GM19328 (cell line): Measurements from ENCODE around the gene SCAANT1.
A peak's percentile ranks its signal among the peaks of the same experiment; 100 is the strongest.

Experiments
- ATAC-seq: cut with Tn5 transposase; IDR thresholded peaks from one replicate; pipeline ENCODE4 v1.9.1; 2021; ENCODE audit warnings: mild to moderate bottlenecking, moderate library complexity; ENCODE audit not compliant: unreplicated experiment

Gene SCAANT1

DNA sequence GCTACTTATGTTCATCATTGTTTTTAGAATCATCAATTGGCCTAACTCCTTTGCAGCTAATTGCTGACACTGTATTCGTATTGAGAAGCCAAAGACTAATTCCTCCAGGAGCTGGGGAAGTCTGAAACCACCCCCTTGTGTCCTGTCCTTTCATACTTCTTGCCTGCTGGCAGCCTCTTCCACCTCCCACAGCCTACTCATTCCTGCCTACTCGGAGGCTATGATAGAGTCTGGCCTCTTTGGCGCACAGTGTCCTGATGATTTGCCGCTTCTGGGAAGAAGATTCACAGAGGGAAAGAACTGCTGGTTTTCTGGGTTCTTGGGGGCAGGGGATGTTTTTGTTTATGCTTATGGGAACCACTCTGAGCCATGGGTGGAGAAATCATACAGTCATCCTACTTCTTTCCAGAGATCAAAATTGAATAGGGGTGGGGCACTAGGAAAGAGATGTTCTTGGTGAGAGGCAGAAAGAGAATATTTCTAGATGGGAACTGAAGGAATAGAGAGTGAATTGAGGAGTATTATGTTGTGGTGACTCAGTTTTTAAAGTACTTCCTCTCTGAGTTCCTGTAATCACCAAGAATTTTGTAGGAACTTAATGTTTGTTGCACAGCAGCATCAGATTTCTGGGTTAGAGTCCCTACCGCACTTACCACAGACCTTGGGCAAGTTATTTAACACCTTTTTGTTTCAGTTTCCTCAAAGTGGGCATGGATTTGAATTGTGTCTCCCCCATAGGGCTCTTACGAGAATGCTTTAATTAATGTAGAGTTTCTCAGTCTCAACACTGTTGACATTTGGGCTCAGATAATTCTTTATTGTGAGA lies 22.1 kb upstream of the SCAANT1 start:
- no peak for ATAC-seq

GRCh38 chr3:63933459-63933858 lies 21.3 kb upstream of the SCAANT1 start:
- peak; percentile 51 for ATAC-seq

GRCh38 chr3:63932509-63933212 lies 20.5 kb upstream of the SCAANT1 start:
- no peak for ATAC-seq

DNA sequence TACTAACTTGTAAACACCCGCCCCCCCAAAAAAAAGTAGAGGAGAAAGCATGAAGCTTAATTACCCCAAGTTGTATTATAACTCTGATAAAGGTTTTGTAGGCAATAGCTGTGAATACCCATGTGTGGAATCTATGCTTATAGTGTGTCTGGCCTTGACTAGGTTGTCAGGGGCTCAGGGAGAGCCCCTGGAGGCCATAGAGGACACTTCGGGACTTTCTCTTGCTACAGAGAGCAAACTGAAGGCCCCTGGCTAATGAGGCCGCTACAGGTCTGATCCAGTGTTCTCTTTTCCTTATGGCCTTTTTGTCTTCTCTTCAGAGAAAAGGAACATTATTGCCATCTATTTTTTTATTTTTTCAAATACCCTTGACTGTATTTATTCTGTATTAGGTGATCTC lies 19.1 kb upstream of the SCAANT1 start:
- ATAC-seq: no peak

DNA sequence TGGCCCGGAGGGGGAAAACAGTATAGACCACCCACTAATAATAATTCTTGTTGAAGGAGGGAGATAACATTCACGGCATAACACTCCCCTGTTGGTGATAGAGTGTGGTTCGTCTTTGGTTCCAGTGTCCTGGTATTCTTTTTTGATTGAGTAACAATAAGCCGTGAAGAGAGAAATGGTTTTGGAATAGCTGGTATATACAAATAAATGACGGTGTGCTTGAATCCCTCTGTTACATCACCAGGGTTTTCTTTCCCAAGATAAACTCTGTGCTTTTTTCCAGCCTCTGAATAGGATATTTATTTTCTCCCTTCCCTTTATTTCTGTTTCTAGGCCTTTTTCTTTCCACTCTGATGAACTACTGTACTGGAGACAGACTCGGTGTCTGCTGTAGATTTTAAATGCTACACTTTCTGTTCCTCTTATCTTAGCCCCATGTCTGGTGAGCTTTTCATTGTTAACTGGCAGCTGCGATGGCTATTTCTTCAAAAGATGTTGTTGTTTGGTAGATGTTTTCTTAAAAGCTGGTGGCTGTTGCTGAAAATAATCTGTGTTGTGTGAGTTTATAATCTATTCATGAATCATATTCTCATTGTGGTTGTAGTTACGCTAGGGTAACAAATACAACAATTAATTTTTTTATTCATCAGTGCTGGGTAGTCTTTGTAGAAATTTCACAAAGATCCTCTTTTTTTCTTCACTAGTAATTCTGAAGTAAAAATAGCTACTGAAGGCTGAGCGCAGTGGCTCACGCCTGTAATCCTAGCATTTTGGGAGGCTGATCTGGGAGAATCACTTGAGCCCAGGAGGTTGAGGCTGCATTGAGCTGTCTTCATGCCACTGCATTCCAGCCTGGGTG lies 15.5 kb upstream of the SCAANT1 start:
- peak; percentile 86 for ATAC-seq

DNA sequence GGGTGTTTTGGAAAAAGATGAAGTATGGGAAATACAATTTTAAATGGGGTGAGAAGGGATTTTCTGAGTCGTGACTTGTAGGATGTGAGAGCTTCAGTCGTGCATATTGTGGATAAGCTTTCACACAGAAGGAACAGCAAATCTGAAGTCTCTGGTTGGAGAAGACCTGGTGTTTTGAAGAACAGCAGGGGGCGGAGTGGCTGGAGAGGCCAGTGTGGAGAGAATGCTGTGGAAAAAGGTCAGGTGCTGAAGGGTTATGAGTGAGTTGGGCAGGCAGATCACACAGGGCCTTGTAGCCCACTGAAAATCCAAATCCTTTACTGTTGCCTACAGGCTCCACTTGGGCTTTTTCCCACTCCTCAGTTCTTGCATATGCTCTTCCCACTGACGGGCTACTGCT lies 14.1 kb upstream of the SCAANT1 start:
- ATAC-seq: no peak

GRCh38 chr3:63922491-63923199 lies 10.5 kb upstream of the SCAANT1 start:
- ATAC-seq: no peak

DNA sequence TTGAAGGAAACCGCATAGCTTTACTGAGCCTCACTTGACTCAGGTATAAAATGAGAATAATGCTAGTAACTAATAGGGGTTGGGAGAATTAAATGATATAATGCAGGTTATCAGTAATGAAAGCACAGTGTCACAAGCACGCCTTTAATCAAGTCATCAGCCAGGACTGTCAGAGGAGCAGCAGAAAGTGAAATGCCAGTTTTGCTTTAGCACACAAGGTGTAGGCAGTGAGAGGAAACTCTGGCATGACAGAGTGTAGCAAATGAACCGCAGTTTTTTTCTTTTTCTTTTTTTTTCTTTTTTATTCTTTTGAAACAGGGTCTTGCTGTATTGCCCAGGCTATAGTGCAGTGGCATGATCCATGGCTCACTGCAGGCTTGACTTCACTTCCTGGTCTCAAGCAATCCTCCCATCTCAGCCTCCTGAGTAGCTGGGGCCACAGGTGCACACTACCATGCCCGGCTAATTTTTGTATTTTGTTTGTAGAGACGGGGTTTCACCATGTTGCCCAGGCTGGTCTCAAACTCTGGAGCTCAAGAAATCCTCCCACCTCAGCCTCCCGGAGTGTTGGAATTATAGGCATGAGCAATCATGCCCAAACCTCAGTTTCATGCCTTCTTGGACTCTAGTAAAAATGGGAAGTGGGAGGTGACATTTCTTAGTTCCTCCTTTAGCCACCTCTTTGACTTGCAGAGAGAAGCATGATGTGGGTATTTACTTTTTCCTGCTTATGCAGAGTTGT lies 9.7 kb upstream of the SCAANT1 start:
- ATAC-seq: peak; percentile 75

GRCh38 chr3:63920001-63920400 lies 7.8 kb upstream of the SCAANT1 start:
- ATAC-seq: no peak

DNA sequence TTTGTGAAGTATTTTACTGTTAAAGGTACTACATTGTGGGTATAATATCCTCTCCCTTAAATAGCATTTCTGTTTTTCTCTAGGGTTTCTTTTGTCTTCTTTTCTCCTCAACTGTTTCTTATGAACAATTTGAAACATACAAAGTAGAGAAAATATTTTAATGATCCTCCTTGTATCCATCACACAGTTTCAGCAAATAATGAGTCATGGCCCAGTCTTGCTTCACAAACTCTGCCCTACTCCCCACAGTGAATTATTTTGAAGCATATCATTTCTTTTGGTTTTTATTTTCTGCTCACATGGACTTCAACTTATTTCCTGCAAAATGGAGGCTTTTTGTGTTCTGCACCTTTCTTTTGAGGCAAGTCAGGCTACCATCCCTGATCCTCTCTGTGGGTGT lies 6.1 kb upstream of the SCAANT1 start:
- ATAC-seq: no peak

DNA sequence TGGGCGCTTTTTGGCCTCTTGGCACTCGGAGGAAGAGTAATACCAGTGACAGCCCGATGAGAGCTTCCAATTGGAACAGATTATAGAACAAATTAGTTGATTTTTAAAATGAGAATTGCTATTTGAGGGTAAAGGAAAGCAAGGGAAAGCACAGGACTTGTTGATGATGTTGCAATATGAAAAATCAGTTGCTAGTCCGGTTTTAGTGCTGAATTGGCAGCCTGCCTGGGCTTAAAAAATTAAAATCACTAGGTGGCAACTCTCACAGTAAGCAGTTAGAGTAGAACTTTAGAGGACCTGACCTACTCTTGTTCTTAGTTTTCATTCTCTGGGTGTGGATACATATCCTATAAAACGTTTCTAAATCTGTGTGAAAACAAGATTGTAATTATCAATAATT lies 2.1 kb upstream of the SCAANT1 start:
- no peak for ATAC-seq

DNA sequence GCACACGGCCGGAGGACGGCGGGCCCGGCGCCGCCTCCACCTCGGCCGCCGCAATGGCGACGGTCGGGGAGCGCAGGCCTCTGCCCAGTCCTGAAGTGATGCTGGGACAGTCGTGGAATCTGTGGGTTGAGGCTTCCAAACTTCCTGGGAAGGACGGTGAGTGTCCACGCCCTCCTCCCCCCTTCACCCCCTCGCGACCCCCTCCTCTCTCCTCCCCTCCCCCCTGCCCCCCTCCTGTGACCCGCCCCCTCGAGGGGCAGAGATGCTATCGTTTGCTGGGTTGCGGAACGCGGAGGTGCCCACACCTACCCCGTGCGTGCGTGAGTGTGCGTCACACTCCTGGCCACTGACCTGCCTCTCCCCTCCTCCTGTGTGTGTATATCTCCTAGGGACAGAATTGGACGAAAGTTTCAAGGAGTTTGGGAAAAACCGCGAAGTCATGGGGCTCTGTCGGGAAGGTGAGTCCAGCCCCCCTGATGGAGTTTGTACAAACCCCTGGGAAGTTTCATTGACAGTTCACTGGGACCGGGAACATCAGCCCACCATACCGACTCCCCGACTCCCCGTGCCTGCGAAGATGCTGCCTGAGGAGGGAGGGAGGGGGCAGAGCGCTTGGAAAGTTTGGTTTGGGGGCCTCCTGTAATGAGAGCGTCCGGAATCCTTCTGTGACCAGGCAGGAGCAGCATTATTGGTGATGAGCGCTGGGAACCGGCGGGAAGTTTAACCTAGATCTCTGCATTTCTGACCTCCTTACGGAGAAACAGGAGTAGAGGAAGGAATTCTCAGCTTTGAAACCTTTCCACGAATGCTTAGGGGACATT lies 795 bp upstream of the SCAANT1 start:
- no peak for ATAC-seq

- ATAC-seq: peak; percentile 17
Measured at GRCh38 chr3:63911509-63911872, 692 bp downstream of the SCAANT1 start.

DNA sequence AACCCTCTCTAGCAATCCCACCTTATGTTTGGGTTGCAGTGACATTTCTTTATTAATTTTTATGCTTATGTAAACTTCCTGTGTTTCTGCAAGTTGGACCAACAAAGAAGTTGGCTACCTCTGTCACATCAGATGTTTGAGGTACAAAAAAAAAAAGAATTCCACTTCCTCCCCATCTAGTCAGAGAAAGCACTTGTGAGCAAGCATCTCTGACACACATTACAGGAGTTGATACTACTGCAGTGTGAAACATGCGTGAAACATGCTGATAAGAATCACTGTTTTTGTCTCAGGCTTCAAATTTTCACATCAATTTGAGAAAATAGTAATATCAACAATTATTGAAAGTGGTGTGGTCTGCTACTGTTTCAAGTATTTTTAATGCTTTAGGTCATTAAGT lies 1.3 kb downstream of the SCAANT1 start:
- ATAC-seq: no peak

- ATAC-seq: no peak
Measured at GRCh38 chr3:63910001-63910400, 2.2 kb downstream of the SCAANT1 start.

- ATAC-seq: no peak
Measured at GRCh38 chr3:63909431-63909830, 2.8 kb downstream of the SCAANT1 start.

DNA sequence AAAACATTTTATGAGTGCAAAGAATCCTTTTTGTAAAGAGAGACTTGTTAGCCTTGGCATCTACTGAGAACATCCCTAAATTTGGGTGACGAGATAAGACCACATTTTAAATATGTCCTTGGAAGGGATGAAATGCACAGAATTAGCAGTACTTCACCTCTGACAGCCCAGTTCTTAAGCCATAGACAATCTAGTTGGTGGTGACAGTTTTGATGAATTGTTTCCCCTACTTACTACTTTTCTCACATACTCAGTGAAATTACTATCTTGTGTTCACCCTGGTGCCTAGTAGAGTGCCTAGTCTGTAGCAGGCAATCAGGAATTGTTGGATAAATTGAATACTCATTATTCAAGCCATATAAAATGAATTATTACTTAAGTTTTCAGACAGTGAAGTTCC lies 3.4 kb downstream of the SCAANT1 start:
- no peak for ATAC-seq

DNA sequence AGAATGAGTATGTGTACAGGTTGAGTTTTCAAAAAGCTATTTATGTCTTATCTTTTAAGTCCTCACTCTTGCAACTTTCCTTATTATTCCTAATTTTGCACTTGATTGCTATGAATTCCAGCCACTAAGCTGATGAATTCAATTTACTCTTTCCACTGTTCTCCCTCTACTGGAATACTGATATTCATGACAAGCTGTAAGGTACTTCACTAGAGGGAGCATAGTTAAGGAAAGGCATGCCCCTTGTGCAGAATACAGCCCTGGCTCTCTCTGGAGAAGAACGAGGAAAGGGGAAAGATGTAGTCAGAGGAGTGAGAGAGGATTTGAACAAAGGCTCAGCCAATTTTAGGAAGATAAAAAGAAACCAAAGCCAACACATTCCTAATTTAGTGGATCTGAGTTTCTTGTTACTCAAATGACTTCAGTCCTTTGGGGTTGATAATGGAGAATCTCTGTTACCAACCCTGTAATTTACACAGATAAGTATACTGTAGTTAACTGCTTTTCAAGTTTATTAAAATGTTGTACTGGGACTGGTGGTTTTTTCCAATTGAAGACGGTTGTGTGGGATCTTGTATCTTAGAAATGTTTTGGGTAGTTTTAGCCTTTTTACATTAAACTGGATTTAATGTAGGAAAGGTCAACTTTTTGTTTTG lies 4.0 kb downstream of the SCAANT1 start:
- ATAC-seq: no peak
